ENCODE results near the gene WDR31.

Gene WDR31

GRCh38 chr9:113363336-113363735, 23.3 kb upstream of the WDR31 start:
- TF ChIP-seq CTCF (IDR thresholded peaks at IDR 0.05; ENCODE audit: insufficient read depth, missing control alignments), result no peak
- DNase-seq (ENCODE audit: insufficient read length, low spot score) (no peak), FAIRE-seq (no peak)

DNA sequence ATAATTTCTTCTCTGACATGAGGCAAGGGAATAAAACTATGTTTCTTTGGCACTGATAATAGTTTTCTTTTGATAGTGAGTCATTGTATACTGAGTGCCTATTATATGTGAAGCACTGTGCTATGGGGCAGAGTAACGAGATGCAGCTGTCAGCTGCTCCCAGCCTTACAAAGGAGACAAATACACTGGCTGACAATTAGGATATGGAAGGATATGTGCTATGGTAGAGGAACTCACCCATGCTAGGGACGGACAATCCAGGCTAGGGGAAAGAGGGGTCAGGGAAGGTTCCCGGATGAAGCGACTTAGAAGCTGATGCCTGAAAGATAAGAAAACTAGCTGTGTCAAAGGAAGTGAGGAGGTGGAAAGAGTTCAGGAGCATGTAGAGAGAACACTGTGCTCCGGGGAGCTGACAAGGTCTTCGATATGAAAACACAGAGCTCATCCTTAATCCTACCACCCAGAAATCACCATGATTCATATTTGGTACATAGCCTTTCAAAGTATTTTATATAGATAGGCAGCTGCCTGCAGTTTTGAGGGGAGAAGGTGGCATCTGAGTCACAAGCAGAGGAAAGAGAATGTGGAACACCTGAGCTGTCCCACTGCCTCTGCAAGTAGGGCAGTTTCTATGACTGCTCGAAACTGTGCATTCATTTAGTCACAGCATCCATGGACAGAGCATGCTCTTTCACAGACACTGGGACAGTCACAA, 21.4 kb upstream of the WDR31 start:
- FAIRE-seq (no peak), DNase-seq (ENCODE audit: insufficient read length, low spot score) (no peak)
- TF ChIP-seq CTCF (IDR thresholded peaks at IDR 0.05; ENCODE audit: insufficient read depth, missing control alignments), result no peak

- no peak for DNase-seq (ENCODE audit: insufficient read length, low spot score)
- no peak for TF ChIP-seq CTCF (IDR thresholded peaks at IDR 0.05; ENCODE audit: insufficient read depth, missing control alignments)
- no peak for FAIRE-seq
These were observed 20.3 kb upstream of the WDR31 start for GRCh38 chr9:113360242-113360842.

- DNase-seq (ENCODE audit: insufficient read length, low spot score) (no peak), FAIRE-seq (no peak)
- TF ChIP-seq CTCF (IDR thresholded peaks at IDR 0.05; ENCODE audit: insufficient read depth, missing control alignments), result no peak
These were observed 19.3 kb upstream of the WDR31 start for GRCh38 chr9:113359385-113359784.

DNA sequence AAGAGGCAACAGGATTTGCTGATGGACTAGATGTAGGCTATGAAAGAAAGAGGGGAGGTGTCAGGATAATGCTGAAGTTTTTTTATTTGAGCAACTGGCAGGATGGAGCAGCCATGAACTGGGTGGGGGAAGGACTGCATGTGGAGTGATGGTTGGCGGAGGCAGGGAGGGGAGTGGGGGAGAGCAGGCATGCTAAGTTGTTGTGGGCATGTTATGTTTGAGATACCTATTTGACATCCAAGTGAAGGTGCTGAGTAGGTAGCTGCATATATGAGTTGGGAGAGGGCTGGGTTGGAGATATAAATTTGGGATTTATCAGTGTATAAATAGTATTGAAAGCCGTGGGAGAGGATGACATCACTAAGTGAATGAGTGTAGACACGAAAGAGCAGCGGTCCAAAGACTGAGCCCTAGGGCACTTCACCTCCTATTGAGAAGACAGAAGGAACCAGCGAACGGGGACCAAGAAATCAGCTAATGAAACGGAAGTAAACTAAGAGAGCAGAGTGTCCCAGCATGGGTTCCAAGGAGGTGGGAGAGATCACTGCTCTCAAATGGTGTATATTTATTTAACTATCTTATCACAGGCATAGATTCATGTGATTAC, 16.7 kb upstream of the WDR31 start:
- DNase-seq (ENCODE audit: insufficient read length, low spot score), result no peak
- no peak for FAIRE-seq

GRCh38 chr9:113355040-113355596, 15.0 kb upstream of the WDR31 start:
- DNase-seq (ENCODE audit: insufficient read length, low spot score) (no peak), FAIRE-seq (no peak)
- no peak for TF ChIP-seq CTCF (IDR thresholded peaks at IDR 0.05; ENCODE audit: insufficient read depth, missing control alignments)

More for the DNA sequence above, 16.7 kb upstream of the WDR31 start:
- TF ChIP-seq CTCF (IDR thresholded peaks at IDR 0.05; ENCODE audit: insufficient read depth, missing control alignments), result no peak
